HL-60/S4 (cell line): ENCODE measurements around the gene LRMDA.

Experiments used
- in situ Hi-C: fragments of 300-500 bp; cut with MboI; formaldehyde crosslinking; loops from 2 replicates; pipeline ENCODE4 v1.14.3; 2022; ENCODE audit warnings: low sequenced_read_pairs

The LRMDA gene

GRCh38 chr10:75935240-75935639 is 503.8 kb downstream of the LRMDA start:
- in situ Hi-C loops: no loop called here

GRCh38 chr10:75935650-75936400 is 504.4 kb downstream of the LRMDA start:
- in situ Hi-C loops: no loop called here

- in situ Hi-C loops: no loop called here
These were observed 505.4 kb downstream of the LRMDA start for GRCh38 chr10:75936841-75937240.

GRCh38 chr10:75937823-75938222 is 506.4 kb downstream of the LRMDA start:
- in situ Hi-C loops: no loop called here

- in situ Hi-C loops: no loop called here
These were observed 507.1 kb downstream of the LRMDA start for GRCh38 chr10:75938380-75939122.

GRCh38 chr10:75939541-75939940 is 508.1 kb downstream of the LRMDA start:
- in situ Hi-C loops: no loop called here

GRCh38 chr10:75940742-75941141 is 509.3 kb downstream of the LRMDA start:
- in situ Hi-C loops: no loop called here

GRCh38 chr10:75941223-75941801 is 509.9 kb downstream of the LRMDA start:
- in situ Hi-C loops: no loop called here

GRCh38 chr10:75944061-75944460 is 512.6 kb downstream of the LRMDA start:
- in situ Hi-C loops: no loop called here

GRCh38 chr10:75948583-75948982 is 517.2 kb downstream of the LRMDA start:
- in situ Hi-C loops: no loop called here

- in situ Hi-C loops: no loop called here
These were observed 518.9 kb downstream of the LRMDA start for GRCh38 chr10:75950307-75950706.

- in situ Hi-C loops: no loop called here
These were observed 519.7 kb downstream of the LRMDA start for GRCh38 chr10:75950997-75951589.

GRCh38 chr10:75951627-75952026 is 520.2 kb downstream of the LRMDA start:
- in situ Hi-C loops: no loop called here

GRCh38 chr10:75952093-75952492 is 520.7 kb downstream of the LRMDA start:
- in situ Hi-C loops: no loop called here

GRCh38 chr10:75954486-75954885 is 523.1 kb downstream of the LRMDA start:
- in situ Hi-C loops: no loop called here

GRCh38 chr10:75955973-75956502 is 524.6 kb downstream of the LRMDA start:
- in situ Hi-C loops: no loop called here

GRCh38 chr10:75956624-75957023 is 525.2 kb downstream of the LRMDA start:
- in situ Hi-C loops: no loop called here

- in situ Hi-C loops: no loop called here
These were observed 526.1 kb downstream of the LRMDA start for GRCh38 chr10:75957314-75958120.

GRCh38 chr10:75959209-75959608 is 527.8 kb downstream of the LRMDA start:
- in situ Hi-C loops: no loop called here

GRCh38 chr10:75959912-75960311 is 528.5 kb downstream of the LRMDA start:
- in situ Hi-C loops: no loop called here
